ENCODE data around the gene KCNC1. TPM values are rescaled to one million over a fixed set of nuclear protein-coding genes. Genes with fewer than 3 reads are reported as not detected.

KCNC1 gene
- total RNA-seq (10 to 100 TPM in 1 of 2 donors, 1 to 10 TPM in 1; 3.8 to 19.3 TPM), polyA plus RNA-seq (ENCODE audit: insufficient read length in 2 of 2) (10 to 100 TPM; 42.7 to 48.7 TPM)
- long read RNA-seq, donor 1, full-length matches to known transcripts, result 9 of 9 reads
- long read RNA-seq, donor 1, partial matches to known transcripts, result 0 of 9 reads
- long read RNA-seq, donor 1, other reads (novel, unspliced or antisense), result 0 of 9 reads
- long read RNA-seq, donor 2, full-length matches to known transcripts, result 1 of 1 reads
- long read RNA-seq, donor 2, partial matches to known transcripts, result 0 of 1 reads
- long read RNA-seq, donor 2, other reads (novel, unspliced or antisense), result 0 of 1 reads
- long read RNA-seq, donor 3, full-length matches to known transcripts, result 5 of 5 reads
- long read RNA-seq, donor 3, partial matches to known transcripts, result 0 of 5 reads
- long read RNA-seq, donor 3, other reads (novel, unspliced or antisense), result 0 of 5 reads
- long read RNA-seq, donor 4, full-length matches to known transcripts, result 1 of 1 reads
- long read RNA-seq, donor 4, partial matches to known transcripts, result 0 of 1 reads
- long read RNA-seq, donor 4, other reads (novel, unspliced or antisense), result 0 of 1 reads

GRCh38 chr11:17734418-17734911 is at the start of gene KCNC1:
Gene KCNC1 (plus strand): TSS chr11:17734781. CDS start chr11:17736003, 1,222 bp downstream.
- peak in 4 of 6 donors; percentile 57 to 93 (median 77) for DNase-seq (ENCODE audit: low read depth in 4 of 6, low spot score in 6 of 6)
- Histone ChIP-seq H3K27me3 (ENCODE audit: control insufficient read depth, insufficient read depth, low read length) (peaks cover 23% of the 10 kb centered on the region), H3K9me3 (ENCODE audit: control insufficient read depth, insufficient read depth, low read length) (no peaks in the 10 kb centered on the region), H3K4me3 (ENCODE audit: low read depth, low read length) (peak within 1 kb of the TSS; percentile 46), H3K4me1 (ENCODE audit: control insufficient read depth, insufficient read depth, low read length) (peaks cover 54% of the 10 kb centered on the region), H3K27ac (ENCODE audit: low read depth, low read length) (no peak within 1 kb of the TSS), H3K36me3 (ENCODE audit: control insufficient read depth, insufficient read depth, low read length) (no peaks in the 10 kb centered on the region)
- under 1% methylated on average over 66 of the region's 66 CpGs for WGBS (ENCODE audit: insufficient coverage)

GRCh38 chr11:17686231-17686980 is 48.2 kb upstream of the KCNC1 start:
- 34% methylated on average over 7 of the region's 8 CpGs for WGBS (ENCODE audit: insufficient coverage)
- H3K9me3 ChIP-seq (ENCODE audit: control insufficient read depth, insufficient read depth, low read length), result no peaks in the 10 kb centered on the region
- H3K4me3 ChIP-seq (ENCODE audit: low read depth, low read length), result no peak overlapping the region
- no peaks in the 10 kb centered on the region for H3K4me1 ChIP-seq (ENCODE audit: control insufficient read depth, insufficient read depth, low read length)
- H3K27ac ChIP-seq (ENCODE audit: low read depth, low read length), result no peak overlapping the region
- H3K27me3 ChIP-seq (ENCODE audit: control insufficient read depth, insufficient read depth, low read length), result no peaks in the 10 kb centered on the region
- peak in 3 of 6 donors; percentile 2 to 70 (median 8) for DNase-seq (ENCODE audit: low read depth in 4 of 6, low spot score in 6 of 6)
- H3K36me3 ChIP-seq (ENCODE audit: control insufficient read depth, insufficient read depth, low read length), result no peaks in the 10 kb centered on the region

- 93% methylated on average over 9 of the region's 18 CpGs for WGBS (ENCODE audit: insufficient coverage)
- DNase-seq (ENCODE audit: low read depth in 4 of 6, low spot score in 6 of 6), result no peak
- Histone ChIP-seq H3K36me3 (ENCODE audit: control insufficient read depth, insufficient read depth, low read length) (no peaks in the 10 kb centered on the region), H3K4me1 (ENCODE audit: control insufficient read depth, insufficient read depth, low read length) (no peaks in the 10 kb centered on the region), H3K4me3 (ENCODE audit: low read depth, low read length) (no peak overlapping the region), H3K27ac (ENCODE audit: low read depth, low read length) (no peak overlapping the region), H3K27me3 (ENCODE audit: control insufficient read depth, insufficient read depth, low read length) (no peaks in the 10 kb centered on the region), H3K9me3 (ENCODE audit: control insufficient read depth, insufficient read depth, low read length) (no peaks in the 10 kb centered on the region)
These were observed 46.5 kb upstream of the KCNC1 start for GRCh38 chr11:17687946-17688670.

- H3K27me3 ChIP-seq (ENCODE audit: control insufficient read depth, insufficient read depth, low read length), result peaks cover 23% of the 10 kb centered on the region
- H3K27ac ChIP-seq (ENCODE audit: low read depth, low read length), result no peak overlapping the region
- peaks cover 7% of the 10 kb centered on the region for H3K4me1 ChIP-seq (ENCODE audit: control insufficient read depth, insufficient read depth, low read length)
- no CpG with 5 or more reads among the region's 2 CpGs for WGBS (ENCODE audit: insufficient coverage)
- DNase-seq (ENCODE audit: low read depth in 4 of 6, low spot score in 6 of 6), result no peak
- H3K9me3 ChIP-seq (ENCODE audit: control insufficient read depth, insufficient read depth, low read length), result no peaks in the 10 kb centered on the region
- no peaks in the 10 kb centered on the region for H3K36me3 ChIP-seq (ENCODE audit: control insufficient read depth, insufficient read depth, low read length)
- no peak overlapping the region for H3K4me3 ChIP-seq (ENCODE audit: low read depth, low read length)
These were observed 43.0 kb upstream of the KCNC1 start for GRCh38 chr11:17691550-17691949.

- H3K9me3 ChIP-seq (ENCODE audit: control insufficient read depth, insufficient read depth, low read length), result no peaks in the 10 kb centered on the region
- H3K4me1 ChIP-seq (ENCODE audit: control insufficient read depth, insufficient read depth, low read length), result peaks cover 7% of the 10 kb centered on the region
- no peak for DNase-seq (ENCODE audit: low read depth in 4 of 6, low spot score in 6 of 6)
- 41% methylated on average over 7 of the region's 10 CpGs for WGBS (ENCODE audit: insufficient coverage)
- peaks cover 27% of the 10 kb centered on the region for H3K27me3 ChIP-seq (ENCODE audit: control insufficient read depth, insufficient read depth, low read length)
- no peaks in the 10 kb centered on the region for H3K36me3 ChIP-seq (ENCODE audit: control insufficient read depth, insufficient read depth, low read length)
- no peak overlapping the region for H3K4me3 ChIP-seq (ENCODE audit: low read depth, low read length)
- H3K27ac ChIP-seq (ENCODE audit: low read depth, low read length), result no peak overlapping the region
These were observed 42.6 kb upstream of the KCNC1 start for GRCh38 chr11:17691976-17692375.

GRCh38 chr11:17692931-17693330 is 41.6 kb upstream of the KCNC1 start:
- peaks cover 7% of the 10 kb centered on the region for H3K4me1 ChIP-seq (ENCODE audit: control insufficient read depth, insufficient read depth, low read length)
- DNase-seq (ENCODE audit: low read depth in 4 of 6, low spot score in 6 of 6), result no peak
- 76% methylated on average over 5 of the region's 7 CpGs for WGBS (ENCODE audit: insufficient coverage)
- peaks cover 34% of the 10 kb centered on the region for H3K27me3 ChIP-seq (ENCODE audit: control insufficient read depth, insufficient read depth, low read length)
- H3K27ac ChIP-seq (ENCODE audit: low read depth, low read length), result no peak overlapping the region
- H3K36me3 ChIP-seq (ENCODE audit: control insufficient read depth, insufficient read depth, low read length), result no peaks in the 10 kb centered on the region
- H3K9me3 ChIP-seq (ENCODE audit: control insufficient read depth, insufficient read depth, low read length), result no peaks in the 10 kb centered on the region
- H3K4me3 ChIP-seq (ENCODE audit: low read depth, low read length), result no peak overlapping the region

GRCh38 chr11:17693531-17693930 is 41.0 kb upstream of the KCNC1 start:
- no peaks in the 10 kb centered on the region for H3K9me3 ChIP-seq (ENCODE audit: control insufficient read depth, insufficient read depth, low read length)
- H3K36me3 ChIP-seq (ENCODE audit: control insufficient read depth, insufficient read depth, low read length), result no peaks in the 10 kb centered on the region
- H3K4me1 ChIP-seq (ENCODE audit: control insufficient read depth, insufficient read depth, low read length), result peaks cover 7% of the 10 kb centered on the region
- DNase-seq (ENCODE audit: low read depth in 4 of 6, low spot score in 6 of 6), result no peak
- WGBS (ENCODE audit: insufficient coverage), result 70% methylated on average over 3 of the region's 4 CpGs
- H3K27ac ChIP-seq (ENCODE audit: low read depth, low read length), result no peak overlapping the region
- no peak overlapping the region for H3K4me3 ChIP-seq (ENCODE audit: low read depth, low read length)
- peaks cover 34% of the 10 kb centered on the region for H3K27me3 ChIP-seq (ENCODE audit: control insufficient read depth, insufficient read depth, low read length)

- Histone ChIP-seq H3K36me3 (ENCODE audit: control insufficient read depth, insufficient read depth, low read length) (no peaks in the 10 kb centered on the region), H3K27ac (ENCODE audit: low read depth, low read length) (no peak overlapping the region), H3K9me3 (ENCODE audit: control insufficient read depth, insufficient read depth, low read length) (no peaks in the 10 kb centered on the region), H3K4me3 (ENCODE audit: low read depth, low read length) (no peak overlapping the region), H3K4me1 (ENCODE audit: control insufficient read depth, insufficient read depth, low read length) (peaks cover 7% of the 10 kb centered on the region), H3K27me3 (ENCODE audit: control insufficient read depth, insufficient read depth, low read length) (peaks cover 36% of the 10 kb centered on the region)
- WGBS (ENCODE audit: insufficient coverage), result 93% methylated on average over 8 of the region's 10 CpGs
- no peak for DNase-seq (ENCODE audit: low read depth in 4 of 6, low spot score in 6 of 6)
These were observed 40.0 kb upstream of the KCNC1 start for GRCh38 chr11:17694494-17695110.

All from spinal cord (tissue), 10 donors.